HFFc6 (cell line): ENCODE results near the gene NUTM1. TPM values are rescaled to one million over a fixed set of nuclear protein-coding genes. Genes with fewer than 3 reads are reported as not detected.

Experiments used
- DNase-seq: peaks from one replicate; pipeline ENCODE4 v3.0.0-alpha.2; 2018
- H3K27ac Mint-ChIP-seq: 2 replicates; pipeline ENCODE4 v1.8.0; 2020; ENCODE audit warnings: mild to moderate bottlenecking, mixed read lengths
- H3K27me3 Mint-ChIP-seq: 2 replicates; pipeline ENCODE4 v1.8.0; 2021; ENCODE audit warnings: mild to moderate bottlenecking, moderate library complexity, mixed read lengths; ENCODE audit not compliant: insufficient read depth
- H3K36me3 Mint-ChIP-seq: 2 replicates; pipeline ENCODE4 v1.8.0; 2021; ENCODE audit warnings: low read depth, mixed read lengths
- H3K4me1 Mint-ChIP-seq: 2 replicates; pipeline ENCODE4 v1.8.0; 2020; ENCODE audit warnings: low read depth, mixed read lengths
- H3K4me3 Mint-ChIP-seq: 2 replicates; pipeline ENCODE4 v1.8.0; 2020; ENCODE audit warnings: mild to moderate bottlenecking, moderate library complexity, mixed read lengths
- H3K9me3 Mint-ChIP-seq: 2 replicates; pipeline ENCODE4 v1.8.0; 2020; ENCODE audit warnings: mild to moderate bottlenecking, mixed read lengths
- total RNA-seq, 6 experiments: library from RNA; stranded (reverse); fragmentation: NEBNext Ultra II Directional; extraction: Animal tissue kit (Norgen Biotek cat#: 25700); gene quantifications; 2 replicates in 1 of 6; 3 replicates in 5 of 6; pipeline ENCODE4 v1.2.3, GENCODE V29; 2021
- TF ChIP-seq, protein P1 (sequence below): fragments of 200-600 bp; sonication (generic); IDR thresholded peaks from 2 replicates; pipeline ENCODE4 v1.5.0; 2021; ENCODE audit warnings: antibody characterized with exemption, mild to moderate bottlenecking

The NUTM1 gene
- total RNA-seq, 6 experiments from 2014 or later: not detected

DNA sequence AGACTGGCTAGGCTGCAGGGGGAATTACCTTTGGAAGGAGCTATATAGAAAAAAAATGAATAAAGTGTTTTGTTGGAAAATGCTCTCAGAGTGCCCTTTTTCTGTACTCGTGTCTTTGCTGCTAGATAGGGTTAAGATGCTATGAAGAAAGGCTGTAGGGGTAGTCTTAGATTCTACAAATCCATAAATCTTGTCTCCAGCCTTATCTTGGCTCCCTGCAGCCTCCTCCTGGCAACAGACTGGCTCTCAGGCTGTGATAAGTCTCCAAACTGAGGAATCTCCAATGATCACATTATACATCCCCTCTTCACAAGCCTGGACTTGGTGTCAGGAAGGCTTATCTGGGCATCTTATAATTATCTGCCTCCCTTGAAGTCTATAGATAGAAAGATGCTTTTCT is 14.5 kb downstream of the NUTM1 start:
- TF ChIP-seq, protein P1, sequence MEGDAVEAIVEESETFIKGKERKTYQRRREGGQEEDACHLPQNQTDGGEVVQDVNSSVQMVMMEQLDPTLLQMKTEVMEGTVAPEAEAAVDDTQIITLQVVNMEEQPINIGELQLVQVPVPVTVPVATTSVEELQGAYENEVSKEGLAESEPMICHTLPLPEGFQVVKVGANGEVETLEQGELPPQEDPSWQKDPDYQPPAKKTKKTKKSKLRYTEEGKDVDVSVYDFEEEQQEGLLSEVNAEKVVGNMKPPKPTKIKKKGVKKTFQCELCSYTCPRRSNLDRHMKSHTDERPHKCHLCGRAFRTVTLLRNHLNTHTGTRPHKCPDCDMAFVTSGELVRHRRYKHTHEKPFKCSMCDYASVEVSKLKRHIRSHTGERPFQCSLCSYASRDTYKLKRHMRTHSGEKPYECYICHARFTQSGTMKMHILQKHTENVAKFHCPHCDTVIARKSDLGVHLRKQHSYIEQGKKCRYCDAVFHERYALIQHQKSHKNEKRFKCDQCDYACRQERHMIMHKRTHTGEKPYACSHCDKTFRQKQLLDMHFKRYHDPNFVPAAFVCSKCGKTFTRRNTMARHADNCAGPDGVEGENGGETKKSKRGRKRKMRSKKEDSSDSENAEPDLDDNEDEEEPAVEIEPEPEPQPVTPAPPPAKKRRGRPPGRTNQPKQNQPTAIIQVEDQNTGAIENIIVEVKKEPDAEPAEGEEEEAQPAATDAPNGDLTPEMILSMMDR: no peak
- Mint-ChIP-seq H3K9me3 (no peaks in the 10 kb centered on the region), H3K4me3 (no peak overlapping the region), H3K27me3 (no peaks in the 10 kb centered on the region), H3K27ac (no peak overlapping the region), H3K4me1 (peaks cover 6% of the 10 kb centered on the region; the same call in 1 of the 2 replicates), H3K36me3 (peaks cover 14% of the 10 kb centered on the region)
- DNase-seq: no peak

DNA sequence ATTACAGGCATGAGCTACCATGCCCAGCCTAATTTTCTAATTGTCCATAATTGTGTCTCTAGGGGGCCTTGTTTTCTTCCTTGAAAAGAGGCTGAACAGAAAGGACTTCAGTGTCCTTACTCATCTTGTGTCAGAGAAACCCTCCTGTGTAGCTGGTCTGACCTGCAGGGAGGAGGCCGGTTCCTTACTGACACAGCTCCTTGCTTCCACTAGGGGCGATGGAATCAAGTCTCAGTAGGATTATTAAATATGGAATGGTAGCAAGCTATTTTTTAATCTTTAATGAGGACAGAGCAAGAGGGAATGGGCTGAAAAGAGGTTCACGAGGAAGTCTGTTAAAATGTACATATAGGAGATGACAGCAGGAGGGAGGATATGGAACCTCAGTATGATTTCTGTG is 15.3 kb downstream of the NUTM1 start:
- TF ChIP-seq, protein P1: peak; percentile 48
- H3K27me3 Mint-ChIP-seq: no peaks in the 10 kb centered on the region
- peak; percentile 15 for DNase-seq
- H3K4me1 Mint-ChIP-seq: peaks cover 6% of the 10 kb centered on the region; the same call in 1 of the 2 replicates
- H3K9me3 Mint-ChIP-seq: no peaks in the 10 kb centered on the region
- no peak overlapping the region for H3K4me3 Mint-ChIP-seq
- no peak overlapping the region for H3K27ac Mint-ChIP-seq
- H3K36me3 Mint-ChIP-seq: peaks cover 14% of the 10 kb centered on the region

DNA sequence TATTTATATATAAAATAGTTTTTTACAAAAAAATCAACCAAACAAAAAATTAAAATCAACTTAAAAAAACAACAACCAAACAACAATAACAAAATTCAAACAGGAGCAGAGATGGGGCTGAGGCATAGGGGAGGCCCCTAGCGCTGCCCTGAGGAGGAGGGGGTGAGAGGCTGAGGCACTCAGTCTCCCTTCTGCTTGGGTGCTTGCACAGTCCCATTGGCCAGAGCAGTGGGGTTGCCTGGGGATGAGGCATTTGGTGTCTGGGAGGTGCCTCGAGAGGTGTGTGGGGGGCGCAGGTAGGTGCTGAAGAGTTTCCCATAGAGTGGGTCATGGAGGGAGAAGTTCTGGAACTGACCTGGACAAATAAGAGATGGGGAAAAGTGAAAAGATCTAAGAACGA is 15.8 kb downstream of the NUTM1 start:
- Mint-ChIP-seq H3K27ac (no peak overlapping the region), H3K27me3 (no peaks in the 10 kb centered on the region), H3K4me1 (peaks cover 6% of the 10 kb centered on the region; the same call in 1 of the 2 replicates), H3K4me3 (no peak overlapping the region), H3K9me3 (no peaks in the 10 kb centered on the region), H3K36me3 (peaks cover 14% of the 10 kb centered on the region)
- TF ChIP-seq, protein P1: no peak
- DNase-seq: no peak

DNA sequence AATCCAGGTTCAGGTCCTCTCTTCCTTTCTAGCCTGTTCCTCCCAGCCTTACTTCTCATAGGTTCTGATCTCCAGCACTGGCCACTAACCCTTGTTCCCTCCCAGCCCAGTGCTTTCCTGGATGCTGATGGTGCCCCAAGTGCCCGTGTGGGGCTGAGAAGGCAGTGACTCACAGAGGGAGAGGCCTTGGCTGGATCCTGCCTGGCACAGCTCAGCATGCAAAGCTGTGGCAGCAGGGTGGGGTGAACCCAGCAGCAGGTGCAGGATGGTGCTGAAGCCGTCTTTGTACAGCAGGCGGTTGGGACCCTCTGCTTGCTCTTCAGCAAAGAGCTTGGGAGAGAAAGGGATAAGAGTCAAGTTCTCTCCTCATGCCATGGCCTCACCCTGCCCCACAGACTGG is 16.3 kb downstream of the NUTM1 start:
- Mint-ChIP-seq H3K36me3 (peaks cover 14% of the 10 kb centered on the region), H3K9me3 (no peaks in the 10 kb centered on the region), H3K4me3 (no peak overlapping the region), H3K27ac (no peak overlapping the region), H3K27me3 (no peaks in the 10 kb centered on the region), H3K4me1 (peaks cover 6% of the 10 kb centered on the region; the same call in 1 of the 2 replicates)
- DNase-seq: no peak
- TF ChIP-seq, protein P1: no peak

DNA sequence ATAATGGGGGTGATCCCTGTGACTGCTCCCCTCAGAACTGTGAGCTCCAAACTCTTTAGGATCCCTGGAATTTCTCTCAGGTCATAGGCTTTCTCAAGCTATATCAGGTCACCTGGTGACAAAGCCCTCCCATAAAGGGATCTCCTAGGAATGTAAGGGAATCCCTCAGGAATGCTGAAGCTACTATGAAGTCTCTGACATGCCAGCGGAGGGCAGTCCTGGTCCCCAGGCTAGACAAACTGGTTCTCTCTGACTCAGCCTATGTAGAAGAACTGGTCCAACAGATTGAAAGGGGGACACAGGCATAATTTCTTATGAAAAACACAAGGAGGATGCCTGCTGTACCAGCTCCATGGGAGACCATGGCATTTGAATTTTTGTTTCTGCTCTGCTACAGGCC is 17.2 kb downstream of the NUTM1 start:
- no peak overlapping the region for H3K27ac Mint-ChIP-seq
- TF ChIP-seq, protein P1: no peak

DNA sequence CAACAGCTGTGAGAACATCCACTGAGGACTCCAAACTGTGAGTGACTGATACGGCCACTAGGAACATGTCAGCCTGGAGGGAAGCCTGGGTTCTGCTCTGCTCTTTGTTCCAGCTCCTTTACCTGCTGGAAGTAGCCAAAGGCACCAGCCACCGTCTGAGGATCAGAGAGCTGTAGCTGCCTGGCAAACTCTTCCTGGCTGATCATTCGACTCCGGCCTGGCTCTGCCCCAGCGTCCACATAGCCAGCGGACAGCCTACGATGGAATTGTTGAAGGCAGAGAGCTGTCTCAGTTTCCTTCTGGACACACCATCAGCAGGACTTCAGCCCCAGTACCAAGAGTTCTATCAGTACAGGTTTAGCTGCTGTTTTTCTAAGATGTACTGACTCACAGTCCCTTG is 18.2 kb downstream of the NUTM1 start:
- no peak overlapping the region for H3K27ac Mint-ChIP-seq
- no peaks in the 10 kb centered on the region for H3K9me3 Mint-ChIP-seq
- TF ChIP-seq, protein P1: no peak
- H3K36me3 Mint-ChIP-seq: peaks cover 9% of the 10 kb centered on the region; the same call in 1 of the 2 replicates
- no peak for DNase-seq
- H3K27me3 Mint-ChIP-seq: no peaks in the 10 kb centered on the region
- peaks cover 18% of the 10 kb centered on the region for H3K4me1 Mint-ChIP-seq
- H3K4me3 Mint-ChIP-seq: no peak overlapping the region

More for the DNA sequence above, 17.2 kb downstream of the NUTM1 start:
- no peaks in the 10 kb centered on the region for H3K27me3 Mint-ChIP-seq
- peaks cover 9% of the 10 kb centered on the region for H3K4me1 Mint-ChIP-seq
- H3K4me3 Mint-ChIP-seq: no peak overlapping the region
- H3K36me3 Mint-ChIP-seq: peaks cover 9% of the 10 kb centered on the region; the same call in 1 of the 2 replicates
- H3K9me3 Mint-ChIP-seq: no peaks in the 10 kb centered on the region
- peak; percentile 30 for DNase-seq
